Suprapubic skin (tissue), 3 donors: Measurements from ENCODE around the gene TCP1.

Experiments
- CTCF ChIP-seq, 2 donors: fragments of 200-600 bp in 1 of 2; fragments of 450-650 bp in 1 of 2; sonication (generic) in 1 of 2; IDR thresholded peaks; one replicate each; pipeline ENCODE4 v1.5.1; 2016 to 2019; ENCODE audit warnings: antibody characterized with exemption in 2 of 2, mild to moderate bottlenecking in 1 of 2, moderate library complexity in 1 of 2
- EP300 ChIP-seq: sonication (generic); formaldehyde crosslinking; IDR thresholded peaks from one replicate; pipeline ENCODE4 v1.6.1; 2017; ENCODE audit warnings: antibody characterized with exemption

- TF ChIP-seq EP300 (no peak), CTCF (IDR thresholded peaks at IDR 0.05) (no peak)
These were observed 44.2 kb upstream of the TCP1 start for GRCh38 chr6:159833556-159833955.
